ENCODE measurements around the gene FOXJ3.
"Not testable (repeated sequence)": the region's sequence is repeated elsewhere in the genome, so short reads cannot be mapped to it uniquely, and the experiment has no call there.

The FOXJ3 gene

DNA sequence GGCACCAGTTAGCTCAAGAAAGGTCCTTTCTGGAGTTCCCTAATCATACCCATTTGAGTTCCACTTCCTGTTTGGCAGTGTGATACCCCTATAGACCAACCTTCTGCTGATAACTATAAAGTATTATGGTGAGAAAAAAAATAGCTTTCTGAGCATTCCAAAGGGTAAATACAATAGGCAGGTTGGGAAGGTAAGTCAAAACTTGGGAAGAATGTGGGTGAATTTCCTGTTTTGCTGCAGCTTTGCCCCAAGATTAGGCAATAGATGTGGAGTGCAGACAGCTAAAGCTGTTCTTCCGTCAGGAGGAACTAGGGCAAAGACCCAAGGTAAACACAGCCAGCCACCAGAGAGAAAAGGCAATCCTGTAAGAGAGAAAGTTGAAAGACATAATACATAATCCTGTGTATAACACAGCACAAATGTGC, 120.6 kb downstream of the FOXJ3 start:
- TF ChIP-seq, protein P1, sequence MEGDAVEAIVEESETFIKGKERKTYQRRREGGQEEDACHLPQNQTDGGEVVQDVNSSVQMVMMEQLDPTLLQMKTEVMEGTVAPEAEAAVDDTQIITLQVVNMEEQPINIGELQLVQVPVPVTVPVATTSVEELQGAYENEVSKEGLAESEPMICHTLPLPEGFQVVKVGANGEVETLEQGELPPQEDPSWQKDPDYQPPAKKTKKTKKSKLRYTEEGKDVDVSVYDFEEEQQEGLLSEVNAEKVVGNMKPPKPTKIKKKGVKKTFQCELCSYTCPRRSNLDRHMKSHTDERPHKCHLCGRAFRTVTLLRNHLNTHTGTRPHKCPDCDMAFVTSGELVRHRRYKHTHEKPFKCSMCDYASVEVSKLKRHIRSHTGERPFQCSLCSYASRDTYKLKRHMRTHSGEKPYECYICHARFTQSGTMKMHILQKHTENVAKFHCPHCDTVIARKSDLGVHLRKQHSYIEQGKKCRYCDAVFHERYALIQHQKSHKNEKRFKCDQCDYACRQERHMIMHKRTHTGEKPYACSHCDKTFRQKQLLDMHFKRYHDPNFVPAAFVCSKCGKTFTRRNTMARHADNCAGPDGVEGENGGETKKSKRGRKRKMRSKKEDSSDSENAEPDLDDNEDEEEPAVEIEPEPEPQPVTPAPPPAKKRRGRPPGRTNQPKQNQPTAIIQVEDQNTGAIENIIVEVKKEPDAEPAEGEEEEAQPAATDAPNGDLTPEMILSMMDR (IDR thresholded peaks at IDR 0.05; ENCODE audit: insufficient read depth, missing control alignments): no peak
- no peak for DNase-seq (ENCODE audit: insufficient read length, low spot score)
- no peak for FAIRE-seq

DNA sequence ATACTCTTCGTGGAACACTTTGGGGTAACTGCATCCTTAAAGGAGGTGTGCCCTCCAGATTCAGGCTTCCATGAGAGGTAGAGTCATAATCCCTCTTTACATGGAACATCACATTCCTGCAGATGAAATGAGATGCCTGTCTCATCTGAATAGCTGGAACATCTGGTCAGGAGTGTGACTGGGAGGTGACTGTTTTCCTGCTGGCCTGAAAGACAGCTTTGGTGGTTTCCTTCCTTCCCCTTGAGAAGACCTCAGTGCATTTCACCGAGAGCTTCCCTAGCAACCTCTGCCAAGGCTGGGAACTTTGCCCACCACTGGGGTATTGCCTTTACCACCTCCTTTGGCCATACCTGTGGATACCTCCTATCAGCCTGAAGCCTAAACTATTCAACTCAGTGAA, 123.8 kb downstream of the FOXJ3 start:
- DNase-seq (ENCODE audit: insufficient read length, low spot score): no peak
- FAIRE-seq: no peak
- TF ChIP-seq, protein P1 (IDR thresholded peaks at IDR 0.05; ENCODE audit: insufficient read depth, missing control alignments): no peak

DNA sequence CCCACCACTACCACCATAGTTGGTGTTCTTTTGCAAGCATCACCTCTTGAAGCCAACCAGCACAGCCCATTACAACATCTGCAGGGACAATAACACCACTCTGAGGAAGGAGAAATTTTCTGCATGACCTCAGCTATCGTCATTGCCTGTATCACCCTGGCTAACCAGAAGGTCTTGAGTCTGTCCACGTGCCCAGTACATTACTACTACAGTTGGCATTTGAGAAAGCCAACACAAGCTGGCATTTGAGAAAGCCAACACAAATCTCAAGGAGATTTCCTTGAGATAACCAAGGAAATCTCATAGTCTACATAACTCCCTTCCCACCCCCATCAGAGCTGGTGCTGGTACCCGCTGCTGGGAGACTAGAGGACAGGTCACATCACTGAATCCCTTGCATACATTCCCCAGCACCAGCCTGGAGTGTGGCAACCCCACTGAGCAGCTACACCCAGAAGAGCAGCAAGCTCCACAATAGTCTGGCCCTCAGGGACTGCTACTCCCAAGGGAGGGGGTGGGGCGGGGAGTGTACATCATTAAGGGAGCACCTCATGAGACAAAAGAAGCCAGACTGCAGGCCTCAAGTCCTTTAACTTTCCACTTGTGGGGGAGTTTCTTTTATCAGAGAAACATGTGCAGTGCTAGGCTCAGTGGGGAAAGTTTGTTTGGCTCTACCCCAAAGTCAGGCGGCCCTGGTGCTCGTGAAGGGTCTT, 124.5 kb downstream of the FOXJ3 start:
- DNase-seq (ENCODE audit: insufficient read length, low spot score) (no peak), FAIRE-seq (no peak)
- TF ChIP-seq, protein P1 (IDR thresholded peaks at IDR 0.05; ENCODE audit: insufficient read depth, missing control alignments): no peak

DNA sequence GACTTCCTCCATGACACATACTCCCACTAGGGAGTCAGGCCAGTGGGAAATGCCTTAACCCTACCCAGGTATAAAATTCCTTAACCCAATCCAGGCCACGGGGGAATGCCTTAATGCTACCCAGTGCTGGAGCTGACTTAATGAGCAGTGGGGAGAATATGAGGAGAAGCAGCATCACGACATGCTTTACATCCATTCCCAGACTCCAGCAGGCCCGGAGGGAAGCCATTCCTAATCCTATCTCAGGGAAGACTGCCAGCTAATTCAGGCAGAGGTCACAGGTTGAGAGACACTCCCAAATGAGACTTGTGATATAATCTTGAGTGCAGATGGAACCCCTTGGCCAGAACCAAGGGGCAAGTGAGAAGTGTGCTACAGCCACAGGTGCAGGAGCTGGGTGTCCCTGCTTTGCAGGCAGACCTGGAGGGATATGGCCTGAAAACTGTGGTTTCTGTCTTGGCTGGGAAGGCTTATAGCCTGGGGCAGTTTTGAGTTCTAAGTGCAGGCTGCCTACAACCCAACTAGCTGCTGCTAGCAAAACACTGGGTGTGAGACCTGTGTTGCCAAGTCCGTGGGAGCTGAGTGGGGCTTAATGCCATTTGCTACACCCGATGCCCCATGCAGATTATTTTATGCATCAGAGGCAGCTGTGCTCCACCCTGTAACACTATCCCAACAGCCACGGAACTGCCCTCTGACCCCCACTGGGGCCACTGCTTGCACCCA, 125.3 kb downstream of the FOXJ3 start:
- DNase-seq (ENCODE audit: insufficient read length, low spot score) (no peak), FAIRE-seq (no peak)
- TF ChIP-seq, protein P1 (IDR thresholded peaks at IDR 0.05; ENCODE audit: insufficient read depth, missing control alignments): no peak

DNA sequence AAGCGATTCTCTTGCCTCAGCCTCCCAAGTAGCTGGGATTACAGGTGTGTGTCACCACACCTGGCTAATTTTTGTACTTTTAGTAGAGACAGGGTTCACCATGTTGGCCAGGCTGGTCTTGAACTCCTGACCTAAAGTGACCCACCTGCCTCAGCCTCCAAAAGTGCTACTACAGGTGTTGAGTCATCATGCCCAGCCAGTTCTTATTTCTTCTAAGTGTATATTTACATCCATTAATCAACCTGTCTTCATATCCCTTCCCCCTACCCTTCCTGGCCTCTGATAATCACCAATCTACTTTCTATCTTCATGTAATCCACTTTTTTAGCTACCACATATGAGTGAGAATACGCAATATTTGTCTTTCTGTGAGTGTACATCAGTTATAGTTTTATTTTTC, 128.1 kb downstream of the FOXJ3 start:
- FAIRE-seq: not testable (repeated sequence)

DNA sequence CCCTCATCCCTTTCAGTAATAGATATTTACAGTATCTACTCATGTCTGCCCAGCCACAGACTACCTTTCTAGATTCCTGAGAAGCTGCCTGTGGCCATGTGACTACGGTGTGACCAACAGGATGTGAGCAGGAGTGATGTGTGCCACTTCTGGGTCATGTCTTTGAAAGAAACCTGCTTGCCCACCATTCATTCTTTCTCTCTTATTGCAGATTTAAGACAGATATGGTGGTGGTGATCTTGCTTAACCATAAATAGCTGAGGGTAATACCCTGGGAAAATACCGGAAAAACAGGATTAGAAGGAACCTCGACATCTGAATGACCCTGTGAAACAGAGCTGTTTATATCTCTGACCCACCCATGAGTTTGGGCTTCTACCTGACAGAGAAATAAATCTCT, 128.9 kb downstream of the FOXJ3 start:
- no peak for DNase-seq (ENCODE audit: insufficient read length, low spot score)
- no peak for FAIRE-seq
- TF ChIP-seq, protein P1 (IDR thresholded peaks at IDR 0.05; ENCODE audit: insufficient read depth, missing control alignments): no peak

More for the DNA sequence above, 128.1 kb downstream of the FOXJ3 start:
- not testable (repeated sequence) for DNase-seq (ENCODE audit: insufficient read length, low spot score)

DNA sequence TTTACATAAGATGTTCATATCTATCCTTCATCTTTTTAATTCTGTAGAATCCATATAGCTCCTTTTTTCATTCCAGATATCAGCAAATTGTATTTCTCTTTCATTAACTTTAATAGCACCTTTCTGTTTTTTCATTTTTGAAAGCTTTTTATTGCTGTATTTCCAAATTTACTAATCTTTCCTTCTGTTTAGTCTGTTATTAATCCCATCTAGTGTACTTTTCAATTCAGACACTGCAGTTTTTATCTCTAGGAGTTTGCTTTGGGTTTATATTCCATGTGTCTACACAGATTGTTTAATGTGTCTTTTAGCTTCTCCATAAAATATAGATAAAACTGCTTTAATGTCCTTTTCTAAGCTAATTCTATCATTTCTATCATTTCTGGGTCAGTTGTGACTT, 133.0 kb downstream of the FOXJ3 start:
- FAIRE-seq (no peak), DNase-seq (ENCODE audit: insufficient read length, low spot score) (no peak)
- TF ChIP-seq, protein P1 (IDR thresholded peaks at IDR 0.05; ENCODE audit: insufficient read depth, missing control alignments): no peak
